PC-9 (cell line): Measurements from ENCODE around the gene DSN1.

Source experiments
- CTCF ChIP-seq: fragments of 200-600 bp; sonication (generic); conservative IDR thresholded peaks from 2 replicates; pipeline ENCODE4 v1.6.1; 2017; ENCODE audit warnings: mixed run types, antibody characterized with exemption, mild to moderate bottlenecking, moderate library complexity
- EZH2 ChIP-seq: fragments of 200-600 bp; sonication (generic); IDR thresholded peaks from 2 replicates; pipeline ENCODE4 v1.8.0; 2017; ENCODE audit warnings: antibody characterized with exemption, low read depth

GRCh38 chr20:36818185-36818584 is 44.6 kb upstream of the DSN1 start:
- TF ChIP-seq CTCF (no peak), EZH2 (no peak)
